ENCODE data around the gene SLC5A6.

Gene SLC5A6

GRCh38 chr2:27236136-27236535 is 24.1 kb upstream of the SLC5A6 start:
- TF ChIP-seq CTCF (IDR thresholded peaks at IDR 0.05; ENCODE audit: low read depth, low read length): no peak

GRCh38 chr2:27233341-27233740 is 21.3 kb upstream of the SLC5A6 start:
- no peak for TF ChIP-seq CTCF (IDR thresholded peaks at IDR 0.05; ENCODE audit: low read depth, low read length)

More at GRCh38 chr2:27236136-27236535, 24.1 kb upstream of the SLC5A6 start:
- no peak overlapping the region for H3K4me3 ChIP-seq (ENCODE audit: low read depth, low read length)

GRCh38 chr2:27231921-27232320 is 19.9 kb upstream of the SLC5A6 start:
- no peak for TF ChIP-seq CTCF (IDR thresholded peaks at IDR 0.05; ENCODE audit: low read depth, low read length)
- H3K4me3 ChIP-seq (ENCODE audit: low read depth, low read length): no peak overlapping the region

More at GRCh38 chr2:27233341-27233740, 21.3 kb upstream of the SLC5A6 start:
- no peak overlapping the region for H3K4me3 ChIP-seq (ENCODE audit: low read depth, low read length)

GRCh38 chr2:27227501-27227900 is 15.4 kb upstream of the SLC5A6 start:
- TF ChIP-seq CTCF (IDR thresholded peaks at IDR 0.05; ENCODE audit: low read depth, low read length): no peak
- no peak overlapping the region for H3K4me3 ChIP-seq (ENCODE audit: low read depth, low read length)

GRCh38 chr2:27225526-27225925 is 13.5 kb upstream of the SLC5A6 start:
- no peak for TF ChIP-seq CTCF (IDR thresholded peaks at IDR 0.05; ENCODE audit: low read depth, low read length)
- H3K4me3 ChIP-seq (ENCODE audit: low read depth, low read length): no peak overlapping the region

- no peak for TF ChIP-seq CTCF (IDR thresholded peaks at IDR 0.05; ENCODE audit: low read depth, low read length)
- H3K4me3 ChIP-seq (ENCODE audit: low read depth, low read length): no peak overlapping the region
These were observed 11.3 kb upstream of the SLC5A6 start for GRCh38 chr2:27223416-27223815.

GRCh38 chr2:27222407-27222806 is 10.3 kb upstream of the SLC5A6 start:
- no peak overlapping the region for H3K4me3 ChIP-seq (ENCODE audit: low read depth, low read length)
- no peak for TF ChIP-seq CTCF (IDR thresholded peaks at IDR 0.05; ENCODE audit: low read depth, low read length)
